ENCODE measurements around the gene TMEM74B.

TMEM74B gene

DNA sequence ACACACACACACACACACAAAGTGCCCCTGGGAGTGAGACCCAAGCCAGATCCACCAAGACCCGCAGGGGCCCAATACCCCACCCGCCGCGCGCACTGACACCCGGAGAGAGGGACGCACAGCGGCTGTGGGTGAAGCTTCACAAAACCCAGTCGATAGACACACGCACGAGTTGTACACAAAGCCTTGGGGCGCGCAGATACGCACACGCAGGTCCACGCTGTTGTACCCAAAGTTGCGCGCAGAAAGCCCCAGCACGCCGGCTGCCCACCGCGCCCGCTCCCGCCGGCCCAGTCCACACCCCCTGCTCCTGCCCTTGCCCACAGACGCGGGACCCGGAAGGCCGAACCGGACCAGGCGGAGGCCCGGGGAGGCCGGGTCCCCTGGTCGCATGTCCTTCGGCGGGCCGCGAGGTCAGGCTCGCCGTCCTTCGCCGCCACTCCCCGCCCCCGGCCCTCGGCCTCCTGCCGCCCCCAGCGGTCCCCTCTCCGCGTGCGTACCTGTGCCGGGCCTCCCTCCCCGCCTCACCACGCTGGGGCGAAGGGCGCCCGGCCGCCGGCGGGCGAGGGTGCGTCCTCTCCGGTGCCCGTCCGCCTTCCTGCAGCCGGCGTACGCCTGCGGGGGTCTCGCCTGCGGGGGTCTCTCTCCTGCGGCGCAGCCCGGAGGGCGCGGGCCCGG, at the start of gene TMEM74B:
Gene TMEM74B, minus strand, starts transcription at position 344 of the 678 bp plus-strand sequence. CDS start 1,180 bp downstream, outside the sequence.
- no peak for TF ChIP-seq EZH2phosphoT487 (IDR thresholded peaks at IDR 0.05; ENCODE audit: low read length)
- TF ChIP-seq EZH2 (optimal IDR thresholded peaks at IDR 0.05; ENCODE audit: low read depth, low read length): no peak
- TF ChIP-seq CTCF (IDR thresholded peaks at IDR 0.05; ENCODE audit: low read length): no peak

DNA sequence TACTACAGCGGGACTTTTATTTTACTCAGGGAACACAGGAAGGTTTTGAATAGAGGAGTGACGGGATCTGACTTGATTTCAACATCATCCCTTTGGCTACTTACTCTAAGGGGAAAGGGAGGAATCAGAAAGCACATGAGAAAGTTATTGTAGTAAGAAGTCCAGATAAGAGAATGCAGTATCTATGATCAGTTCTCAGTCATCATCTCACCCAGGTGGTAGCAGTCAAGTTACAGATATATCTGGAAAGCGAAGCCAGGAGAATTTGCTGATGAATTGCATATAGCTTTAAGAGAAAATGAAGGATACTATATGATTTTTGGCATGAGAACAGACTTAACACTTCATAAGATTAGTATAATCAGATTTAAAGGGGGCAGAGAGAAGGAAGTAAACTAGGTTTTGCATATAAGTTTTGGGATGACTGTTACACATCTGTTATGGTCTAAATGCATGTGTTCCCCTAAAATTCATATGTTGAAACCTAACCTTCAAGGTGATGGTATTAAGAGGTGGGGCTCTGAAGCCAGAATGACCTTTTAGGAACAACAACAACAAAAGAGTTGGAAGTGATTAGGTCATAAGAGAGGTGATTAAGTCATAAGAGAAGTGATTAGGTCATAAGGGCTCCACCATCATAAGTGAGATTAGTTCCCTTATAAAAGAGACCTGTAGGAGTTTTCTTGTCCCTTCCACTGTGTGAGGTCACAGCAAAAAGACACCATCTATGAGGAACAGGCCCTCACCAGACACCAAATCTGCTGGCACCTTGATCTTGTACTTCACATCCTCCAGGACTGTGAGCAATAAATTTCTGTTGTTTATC, 47.7 kb upstream of the TMEM74B start:
- TF ChIP-seq EZH2phosphoT487 (IDR thresholded peaks at IDR 0.05; ENCODE audit: low read length) (no peak), CTCF (IDR thresholded peaks at IDR 0.05; ENCODE audit: low read length) (no peak), EZH2 (optimal IDR thresholded peaks at IDR 0.05; ENCODE audit: low read depth, low read length) (no peak)
- Histone ChIP-seq H4K20me1 (ENCODE audit: insufficient read depth, low read length) (no peaks in the 10 kb centered on the region), H3K27me3 (replicated peaks; ENCODE audit: insufficient read depth, low read length) (no peaks in the 10 kb centered on the region), H3K36me3 (replicated peaks; ENCODE audit: insufficient read depth, low read length) (no peaks in the 10 kb centered on the region), H3K9me2 (replicated peaks; ENCODE audit: insufficient read depth, low read length) (no peaks in the 10 kb centered on the region), H3K9me3 (replicated peaks; ENCODE audit: insufficient read depth, low read length) (no peaks in the 10 kb centered on the region), H3F3A (ENCODE audit: insufficient read depth, low read length) (no peaks in the 10 kb centered on the region), H3K4me2 (ENCODE audit: low read depth, low read length) (no peak overlapping the region), H3K9ac (ENCODE audit: low read length) (no peak overlapping the region), H3K27ac (ENCODE audit: low read length) (no peak overlapping the region), H3K4me1 (ENCODE audit: low read length) (no peaks in the 10 kb centered on the region), H3K4me3 (ENCODE audit: low read length) (no peak overlapping the region), H3K79me2 (ENCODE audit: low read length) (no peaks in the 10 kb centered on the region), H2AFZ (ENCODE audit: low read length) (no peak overlapping the region)
- DNase-seq: no peak

More for the DNA sequence above, at the start of gene TMEM74B:
- Histone ChIP-seq H3K9me3 (replicated peaks; ENCODE audit: insufficient read depth, low read length) (no peaks in the 10 kb centered on the region), H3F3A (ENCODE audit: insufficient read depth, low read length) (no peaks in the 10 kb centered on the region), H3K79me2 (ENCODE audit: low read length) (no peaks in the 10 kb centered on the region), H4K20me1 (ENCODE audit: insufficient read depth, low read length) (no peaks in the 10 kb centered on the region), H3K9ac (ENCODE audit: low read length) (no peak within 1 kb of the TSS), H3K36me3 (replicated peaks; ENCODE audit: insufficient read depth, low read length) (no peaks in the 10 kb centered on the region), H3K4me2 (ENCODE audit: low read depth, low read length) (peak within 1 kb of the TSS; percentile 70), H2AFZ (ENCODE audit: low read length) (peak within 1 kb of the TSS; percentile 36; the same call in 1 of the 2 replicates), H3K4me1 (ENCODE audit: low read length) (peaks cover 4% of the 10 kb centered on the region; the same call in 1 of the 2 replicates), H3K27me3 (replicated peaks; ENCODE audit: insufficient read depth, low read length) (no peaks in the 10 kb centered on the region), H3K27ac (ENCODE audit: low read length) (no peak within 1 kb of the TSS), H3K4me3 (ENCODE audit: low read length) (peak within 1 kb of the TSS; percentile 42), H3K9me2 (replicated peaks; ENCODE audit: insufficient read depth, low read length) (no peaks in the 10 kb centered on the region)
- DNase-seq: no peak

GRCh38 chr20:1229541-1229940, 44.8 kb upstream of the TMEM74B start:
- Histone ChIP-seq H3K9me3 (replicated peaks; ENCODE audit: insufficient read depth, low read length) (no peaks in the 10 kb centered on the region), H3K36me3 (replicated peaks; ENCODE audit: insufficient read depth, low read length) (no peaks in the 10 kb centered on the region), H3K9ac (ENCODE audit: low read length) (no peak overlapping the region), H3K4me2 (ENCODE audit: low read depth, low read length) (no peak overlapping the region), H3K79me2 (ENCODE audit: low read length) (no peaks in the 10 kb centered on the region), H3K4me1 (ENCODE audit: low read length) (no peaks in the 10 kb centered on the region), H3K4me3 (ENCODE audit: low read length) (no peak overlapping the region), H3K27me3 (replicated peaks; ENCODE audit: insufficient read depth, low read length) (no peaks in the 10 kb centered on the region), H3K9me2 (replicated peaks; ENCODE audit: insufficient read depth, low read length) (no peaks in the 10 kb centered on the region), H3F3A (ENCODE audit: insufficient read depth, low read length) (peaks cover 8% of the 10 kb centered on the region), H4K20me1 (ENCODE audit: insufficient read depth, low read length) (no peaks in the 10 kb centered on the region), H3K27ac (ENCODE audit: low read length) (no peak overlapping the region), H2AFZ (ENCODE audit: low read length) (no peak overlapping the region)
- TF ChIP-seq EZH2 (optimal IDR thresholded peaks at IDR 0.05; ENCODE audit: low read depth, low read length) (no peak), CTCF (IDR thresholded peaks at IDR 0.05; ENCODE audit: low read length) (no peak), EZH2phosphoT487 (IDR thresholded peaks at IDR 0.05; ENCODE audit: low read length) (no peak)
- no peak for DNase-seq

Data from MM.1S (cell line).